Activated CD4-positive, alpha-beta T cell treated with anti-CD3 and anti-CD28 coated beads for 24 hours (primary cell): ENCODE measurements around the gene QARS1.

Experiments
- DNase-seq, 2 donors: peaks; one replicate each; pipeline ENCODE4 v3.0.0-alpha.2; 2020; ENCODE audit warnings: low read depth in 2 of 2

Gene QARS1

DNA sequence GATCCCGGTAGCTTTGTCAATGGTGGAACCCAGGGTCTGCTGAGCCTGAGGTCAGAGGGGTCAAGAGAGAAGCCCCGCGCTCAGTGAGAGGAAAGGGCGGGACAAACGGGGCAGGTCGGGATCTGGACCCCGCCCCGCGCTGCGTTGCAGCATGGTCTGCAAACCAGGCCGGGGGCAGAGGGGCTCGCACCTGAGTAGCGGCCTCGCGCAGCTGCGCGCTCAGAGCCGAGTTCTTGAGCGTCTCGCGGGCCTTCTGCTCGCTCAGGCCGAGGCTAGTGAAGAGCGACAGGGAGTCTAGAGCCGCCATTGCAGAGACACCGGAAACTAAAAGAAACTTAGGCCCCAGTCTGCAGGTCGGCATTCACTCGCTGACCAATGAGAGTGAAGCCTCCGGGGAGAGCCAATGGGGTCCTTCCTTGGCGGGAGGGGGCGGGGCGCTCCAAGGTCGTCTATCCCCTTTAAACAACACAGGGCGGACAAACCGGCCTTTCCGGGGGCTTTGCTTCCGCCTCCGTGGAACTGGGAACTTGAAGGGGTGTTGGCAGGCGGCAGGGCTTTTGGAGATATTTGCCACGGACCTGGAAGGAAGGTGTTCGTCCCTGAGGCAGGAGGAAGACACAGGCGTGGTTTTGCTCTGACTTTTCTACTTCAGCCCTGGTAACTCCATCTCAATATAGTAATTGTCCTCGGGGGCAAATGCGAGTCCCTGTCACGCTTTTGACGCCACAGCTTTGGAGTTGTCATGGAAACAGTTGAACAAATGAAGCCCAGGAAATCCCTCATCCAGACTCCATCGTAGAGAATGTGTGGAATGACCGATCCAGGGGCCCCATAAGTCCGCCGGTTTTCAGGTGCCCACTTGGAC, at the start of gene QARS1:
Gene QARS1 (minus strand): TSS at position 331 of the 865 bp plus-strand sequence. CDS start 24 bp downstream, at position 307.
- DNase-seq, result peak; percentile 81

DNA sequence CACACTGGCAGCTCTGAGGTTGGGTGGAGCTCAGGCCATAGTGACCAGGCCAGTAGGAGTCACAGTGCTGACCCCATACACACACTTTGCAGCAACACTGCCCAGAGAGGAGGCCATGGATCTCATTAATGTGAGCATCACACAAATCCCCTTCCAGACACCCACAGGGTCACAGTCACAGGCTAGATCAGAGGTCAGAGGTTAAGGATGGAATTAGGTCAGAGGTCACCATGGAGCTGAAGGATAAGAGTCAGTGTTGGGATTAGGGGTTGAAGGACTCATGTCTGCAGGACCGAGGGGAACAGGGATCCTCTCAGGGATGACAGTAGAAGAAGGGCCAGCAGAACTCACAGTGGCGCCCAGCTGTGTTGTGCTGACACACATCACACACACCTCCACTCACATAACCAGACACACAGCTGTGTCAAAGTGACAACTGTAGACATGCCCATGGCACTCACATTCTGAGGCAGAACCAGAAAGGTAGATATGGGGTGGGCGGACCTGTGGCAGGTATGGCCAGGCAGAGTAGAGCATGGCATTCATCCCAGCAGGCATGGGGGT, 48.9 kb upstream of the QARS1 start:
- DNase-seq, result no peak

DNA sequence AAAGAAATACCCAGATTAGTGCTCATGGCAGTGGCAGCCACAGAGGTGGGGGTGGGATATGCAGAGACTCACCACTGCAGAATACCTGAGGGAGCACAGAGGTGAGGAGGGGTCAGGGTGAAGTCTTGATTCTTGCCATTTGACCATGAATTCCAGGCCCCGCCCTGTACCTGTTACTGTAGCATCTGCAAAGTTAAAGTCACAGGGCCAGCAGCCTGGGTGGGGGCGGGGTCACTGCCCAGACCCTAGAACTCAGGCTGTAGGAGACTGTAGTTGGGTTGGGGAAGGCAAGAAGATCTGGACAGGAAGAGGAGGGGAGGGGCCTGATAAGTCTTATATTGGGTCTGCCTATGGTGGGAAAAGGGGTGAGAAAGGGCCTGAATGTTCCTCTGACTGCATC, 47.1 kb upstream of the QARS1 start:
- DNase-seq, result no peak

DNA sequence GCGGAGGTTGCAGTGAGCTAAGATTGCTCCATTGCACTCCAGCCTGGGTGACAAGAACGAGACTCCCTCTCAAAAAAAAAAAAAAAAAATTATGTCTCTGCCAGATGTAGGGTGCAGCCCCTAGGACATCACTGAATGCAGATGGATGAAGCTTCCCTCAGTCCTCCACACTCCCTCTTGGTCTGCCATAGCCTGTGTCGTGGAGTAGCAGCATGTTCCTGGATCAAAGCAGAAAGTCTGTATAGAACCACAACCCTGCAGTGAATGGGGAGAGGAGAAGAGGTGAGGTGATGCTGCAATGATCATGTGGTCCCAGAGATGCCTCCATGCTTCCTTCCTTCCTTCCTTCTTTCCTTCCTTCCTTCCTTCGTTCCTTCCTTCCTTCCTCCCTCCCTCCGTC, 43.6 kb upstream of the QARS1 start:
- no peak for DNase-seq

DNA sequence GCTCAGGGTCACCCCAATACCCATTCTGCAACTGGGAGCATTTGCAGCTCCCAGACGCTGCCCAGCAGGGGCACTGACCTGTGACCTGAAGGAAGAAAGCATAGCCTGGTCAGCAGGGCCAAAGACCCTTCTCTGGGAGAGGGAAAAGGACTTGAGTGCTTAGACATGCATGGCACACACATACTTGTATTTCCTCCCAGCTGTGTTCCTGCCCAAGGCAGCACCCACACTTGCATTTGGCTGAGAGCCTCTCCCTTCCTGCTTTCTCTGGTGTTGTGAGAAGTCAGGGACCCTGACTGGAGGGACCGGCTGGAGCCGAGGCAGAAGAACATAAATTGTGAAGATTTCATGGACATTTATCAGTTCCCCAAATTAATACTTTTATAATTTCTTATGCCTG, 35.5 kb upstream of the QARS1 start:
- no peak for DNase-seq

DNA sequence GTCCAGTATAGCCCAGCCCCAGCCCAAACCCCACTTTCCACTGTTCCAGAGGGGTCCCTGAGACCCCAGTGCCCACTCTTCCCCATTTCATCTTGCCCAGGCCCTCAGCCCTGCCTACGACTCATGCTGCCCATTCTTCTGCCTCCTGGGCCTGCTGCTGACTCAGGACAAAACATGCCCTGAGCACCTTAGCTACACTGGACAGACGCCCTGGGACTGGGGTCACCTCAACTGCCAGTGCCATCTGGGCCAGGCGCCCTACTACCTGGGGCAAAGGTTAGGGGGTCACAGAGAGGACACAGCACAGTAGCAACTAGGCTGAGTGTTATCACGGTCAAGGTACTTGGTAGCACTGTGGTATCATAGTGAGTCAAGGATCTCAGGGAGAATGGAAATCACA, 30.9 kb upstream of the QARS1 start:
- no peak for DNase-seq

DNA sequence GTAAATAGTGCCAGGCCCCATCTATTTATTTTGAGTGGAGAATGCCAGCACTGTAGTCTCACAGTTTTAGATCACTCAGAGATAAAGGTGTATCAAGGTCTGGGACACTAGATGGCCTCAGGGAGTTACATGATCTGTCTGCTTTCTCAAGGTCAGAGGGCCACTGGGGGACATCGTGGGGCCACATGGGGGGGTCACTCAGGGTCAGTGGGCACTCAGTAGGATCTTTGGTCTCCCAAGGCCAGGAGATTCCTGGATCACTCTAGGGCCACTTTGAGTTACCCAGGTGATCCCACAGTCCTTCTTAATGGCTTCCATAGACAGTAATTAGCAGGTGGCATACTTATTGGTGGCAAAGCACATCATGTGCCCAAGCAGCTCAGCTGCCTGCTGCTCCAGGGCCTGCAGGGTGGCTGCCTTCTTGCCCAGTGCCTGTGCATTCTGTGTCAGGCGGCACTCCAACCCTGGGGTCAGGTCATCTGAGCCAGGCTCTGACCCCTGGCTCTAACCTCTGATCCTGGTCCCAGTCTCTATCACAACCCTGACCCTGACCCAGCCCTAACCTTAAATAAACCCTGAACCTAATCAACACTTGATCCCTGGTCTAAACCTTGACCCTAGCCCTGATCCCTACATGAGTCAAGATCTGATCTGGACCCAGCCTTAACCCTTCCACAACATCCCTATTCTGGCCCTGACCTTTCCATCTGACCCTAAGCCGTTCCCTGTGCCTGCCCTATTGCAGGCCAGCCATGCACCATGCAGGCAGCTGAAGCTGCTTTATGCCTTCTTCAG, 30.1 kb upstream of the QARS1 start:
- DNase-seq, result no peak

DNA sequence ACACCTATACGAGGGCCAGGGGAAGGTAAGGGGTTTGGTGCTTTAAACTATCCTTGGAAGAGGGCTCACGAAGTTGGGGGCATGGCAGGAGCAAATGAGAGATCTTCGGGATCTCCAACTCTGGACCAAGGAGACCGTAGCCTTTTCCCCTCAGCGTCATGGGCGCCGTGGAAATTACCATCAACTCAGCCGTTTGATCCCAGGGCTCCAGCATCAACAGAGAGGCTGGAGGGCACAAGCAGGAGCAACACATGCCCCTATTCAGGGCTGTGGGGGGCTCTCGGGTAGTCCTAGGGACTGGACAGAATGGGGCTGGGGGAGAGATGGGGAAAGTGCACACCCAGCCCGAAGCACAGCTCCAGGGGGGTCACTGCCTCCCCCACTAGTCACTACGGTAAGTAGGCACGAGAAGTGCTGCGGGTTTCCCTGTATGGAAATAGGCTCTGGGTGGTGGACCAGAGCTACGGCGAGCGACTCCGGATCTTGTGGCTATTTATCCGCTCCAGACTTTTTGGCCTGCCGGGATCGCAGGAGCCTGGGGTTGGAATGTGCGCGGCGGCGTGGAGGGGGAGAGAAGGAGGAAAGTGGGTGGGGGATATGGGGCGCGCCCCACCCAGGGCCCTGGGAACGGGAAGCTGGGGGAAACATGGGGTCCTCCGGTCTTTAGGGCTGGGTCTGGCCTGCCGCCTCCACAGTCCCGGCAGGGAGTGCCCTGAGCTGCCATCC, 28.8 kb upstream of the QARS1 start:
- no peak for DNase-seq

DNA sequence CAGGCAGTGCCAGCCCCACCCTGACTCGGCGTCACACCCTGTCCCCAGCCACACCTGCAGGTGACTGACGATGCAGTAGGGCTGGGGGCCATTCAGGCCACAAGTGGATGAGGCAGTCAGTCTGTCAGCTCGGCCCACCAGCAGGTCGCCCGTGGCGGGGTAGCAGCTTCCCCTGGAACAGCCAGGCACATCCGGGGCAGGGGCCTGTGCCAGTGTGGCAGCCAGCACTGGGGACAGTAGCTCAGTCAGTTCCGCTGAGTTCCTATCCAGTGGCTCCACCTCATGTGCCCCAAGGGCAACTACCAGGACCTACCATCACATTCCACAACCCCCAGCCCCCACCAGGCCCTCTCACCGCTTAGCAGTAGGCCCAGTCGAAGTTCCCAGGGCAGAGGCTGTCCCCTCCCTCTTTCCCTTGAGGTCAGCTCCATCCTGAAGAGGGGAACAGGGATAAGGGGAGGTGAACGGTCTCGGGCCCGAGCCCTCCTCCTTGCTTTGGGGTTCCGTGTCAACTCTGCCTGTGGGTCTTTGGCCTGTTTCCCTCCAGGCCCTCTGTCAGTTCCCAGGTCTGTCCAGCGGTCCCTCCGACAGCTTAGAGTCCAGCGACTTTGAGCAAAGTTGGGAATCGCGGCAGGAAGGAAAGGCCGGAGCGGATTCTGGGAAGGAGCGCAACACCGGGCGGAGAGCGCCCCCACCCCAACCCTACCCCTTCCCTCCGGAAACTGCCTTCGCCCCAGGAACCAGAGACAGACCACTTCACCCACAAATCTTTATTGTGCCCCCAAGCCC, 28.1 kb upstream of the QARS1 start, which contains the start of gene LAMB2:
Gene LAMB2 (minus strand): TSS at position 614 of the 789 bp plus-strand sequence. CDS start 183 bp downstream, at position 431.
- no peak for DNase-seq

DNA sequence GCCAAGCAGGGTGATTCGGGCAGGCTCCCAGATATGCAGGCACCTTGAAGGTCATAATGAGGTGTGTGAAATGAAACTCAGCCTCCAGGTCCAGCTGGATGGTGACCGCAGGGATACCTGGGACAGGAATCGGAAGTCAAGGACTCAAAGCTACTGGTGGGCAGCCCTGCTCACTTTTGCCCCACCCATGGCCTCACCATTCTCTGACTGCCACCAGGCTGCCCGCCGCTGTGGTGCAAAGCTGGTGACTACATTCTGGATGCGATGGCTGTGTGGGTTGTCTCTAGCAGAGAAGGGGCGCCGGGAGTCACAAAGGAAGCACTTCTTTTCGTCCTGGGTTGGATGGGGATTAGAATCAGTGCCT, 27.5 kb upstream of the QARS1 start:
- DNase-seq, result no peak

DNA sequence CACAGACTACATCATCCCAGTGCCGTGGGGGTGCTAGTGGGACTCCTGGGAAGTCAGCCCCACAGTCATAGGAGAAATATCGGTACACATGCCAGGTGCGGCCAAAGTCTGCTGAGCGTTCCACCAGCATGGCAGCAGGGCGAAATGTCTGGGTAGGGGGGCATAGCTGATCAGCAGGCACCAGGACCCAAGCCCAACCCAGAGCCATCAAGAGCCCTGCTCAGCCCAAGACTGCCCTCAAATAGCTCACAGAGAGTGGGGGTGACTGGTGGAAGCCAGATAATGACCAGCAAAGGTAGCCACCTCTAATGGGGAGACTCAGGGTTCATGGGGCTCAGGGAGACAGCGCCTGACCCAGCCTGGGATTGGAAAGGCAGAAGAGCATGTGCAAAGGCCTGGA, 27.0 kb upstream of the QARS1 start:
- DNase-seq, result no peak

DNA sequence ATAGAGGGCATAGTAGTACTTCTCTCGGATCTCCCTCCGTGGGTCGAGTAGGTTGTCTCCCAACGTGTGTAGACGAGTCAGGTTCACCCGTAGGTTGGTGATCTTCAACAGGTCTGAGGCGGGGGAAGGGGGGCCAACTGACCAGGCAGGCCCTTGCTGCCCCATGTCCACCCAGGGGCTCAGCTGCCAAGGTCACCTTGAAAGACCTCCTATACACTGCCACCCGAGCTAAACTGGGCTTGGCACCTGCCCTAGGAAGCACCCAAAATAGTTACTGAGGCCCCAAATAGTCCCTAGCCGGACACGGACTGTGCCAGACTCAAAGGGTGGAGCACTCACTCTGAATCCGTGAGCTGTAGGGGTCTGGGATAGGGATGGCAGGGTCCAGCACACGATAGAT, 26.5 kb upstream of the QARS1 start:
- no peak for DNase-seq

DNA sequence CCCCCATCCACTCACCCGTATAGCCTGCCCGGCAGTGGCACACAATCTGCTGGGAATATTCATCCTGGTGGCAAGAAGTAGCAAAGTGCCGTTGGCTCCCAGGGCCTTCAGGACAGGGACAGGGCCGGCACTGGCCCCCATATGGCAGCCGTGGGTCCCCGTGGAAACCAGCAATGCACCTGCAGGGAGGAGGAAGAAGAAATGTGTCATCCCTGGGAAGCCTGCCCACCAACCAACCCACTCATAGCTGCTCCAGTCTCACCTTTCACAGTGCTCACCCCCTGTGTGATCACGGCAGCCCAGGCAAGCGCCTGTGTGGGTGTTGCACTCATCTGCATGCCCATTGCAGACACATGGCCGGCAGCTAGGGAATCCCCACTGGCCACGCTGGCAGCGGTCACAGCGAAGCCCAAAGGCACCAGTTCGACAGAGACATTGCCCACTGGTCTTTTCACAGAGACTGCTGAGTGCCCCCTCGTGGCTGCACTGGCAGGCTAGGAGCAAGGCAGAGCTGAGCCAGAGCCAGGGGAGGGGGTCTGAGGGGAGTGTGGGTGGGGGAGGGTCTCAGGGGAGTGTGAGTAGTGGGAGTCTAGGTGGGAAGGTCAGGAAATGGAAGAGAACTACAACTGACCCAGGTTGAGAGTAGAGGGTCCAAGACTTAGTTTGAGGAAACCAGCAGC, 20.6 kb upstream of the QARS1 start:
- no peak for DNase-seq

DNA sequence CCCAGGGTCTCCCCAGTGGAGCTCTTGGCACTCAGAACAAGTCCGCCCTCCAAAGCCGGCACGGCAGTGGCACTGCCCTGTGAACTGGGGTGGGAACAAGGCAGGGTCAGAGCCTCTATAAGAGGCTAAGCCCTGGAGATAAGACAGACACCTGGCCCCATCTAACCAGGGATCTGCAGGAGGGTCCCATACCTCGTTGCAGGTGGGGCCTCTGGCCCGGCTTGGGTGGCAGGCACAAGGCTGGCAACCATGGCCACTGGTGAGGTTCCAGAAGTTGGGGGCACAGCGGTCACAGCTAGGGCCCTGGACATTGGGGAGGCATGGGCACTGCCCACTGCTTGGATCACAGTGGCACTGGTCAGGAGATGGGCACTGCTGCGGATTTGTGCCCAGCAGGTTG, 19.6 kb upstream of the QARS1 start:
- DNase-seq, result no peak

DNA sequence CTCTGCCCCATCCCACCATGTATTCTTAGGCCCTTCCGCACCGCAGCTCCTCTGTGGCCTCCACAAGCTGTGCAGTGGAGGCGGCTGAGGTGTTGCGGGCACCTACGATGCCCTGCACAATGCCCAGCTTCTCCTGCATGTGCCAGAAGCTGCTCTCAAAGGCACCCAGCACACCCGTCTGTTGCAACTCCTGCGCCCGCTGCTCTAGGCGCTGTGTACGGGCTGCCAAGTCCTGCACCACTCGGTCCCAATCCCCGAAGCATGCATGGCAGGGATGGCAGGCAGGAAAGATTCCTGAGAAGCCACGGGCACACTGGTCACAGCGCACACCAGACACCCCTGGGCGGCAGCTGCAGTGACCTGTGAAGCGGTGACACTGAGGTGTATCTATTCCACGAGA, 19.1 kb upstream of the QARS1 start:
- DNase-seq, result no peak

DNA sequence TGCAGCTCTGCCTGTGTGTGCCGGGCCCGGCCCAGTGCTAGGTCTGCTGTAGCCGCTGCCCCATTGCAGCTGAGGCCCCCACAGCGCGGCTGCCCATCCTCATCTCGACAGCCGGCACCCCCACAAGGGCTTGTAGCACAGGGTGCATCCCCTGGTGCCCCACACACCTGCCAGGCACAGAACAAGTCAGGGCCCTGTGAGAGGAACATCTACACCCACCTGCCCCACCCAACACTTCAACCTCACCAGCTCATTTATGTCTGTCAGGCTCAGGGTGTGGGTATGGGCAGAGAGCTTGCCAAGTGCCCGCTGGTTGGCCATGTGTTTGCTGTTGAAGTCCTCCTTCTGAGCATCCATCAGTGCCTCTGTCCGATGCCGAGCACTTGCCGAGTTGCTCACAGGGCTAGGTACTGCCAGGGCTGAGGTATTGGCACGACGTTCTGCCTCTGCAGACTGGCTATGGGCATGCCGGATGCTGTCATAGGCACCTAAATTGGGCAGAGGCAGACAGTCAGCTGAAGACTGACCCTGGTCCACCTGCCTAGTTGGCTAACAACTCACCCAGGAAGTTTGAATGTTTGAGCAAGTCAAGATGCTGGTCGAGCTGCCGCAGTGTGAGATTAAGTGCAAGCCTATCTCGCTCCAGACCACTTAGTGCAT, 18.5 kb upstream of the QARS1 start:
- no peak for DNase-seq

DNA sequence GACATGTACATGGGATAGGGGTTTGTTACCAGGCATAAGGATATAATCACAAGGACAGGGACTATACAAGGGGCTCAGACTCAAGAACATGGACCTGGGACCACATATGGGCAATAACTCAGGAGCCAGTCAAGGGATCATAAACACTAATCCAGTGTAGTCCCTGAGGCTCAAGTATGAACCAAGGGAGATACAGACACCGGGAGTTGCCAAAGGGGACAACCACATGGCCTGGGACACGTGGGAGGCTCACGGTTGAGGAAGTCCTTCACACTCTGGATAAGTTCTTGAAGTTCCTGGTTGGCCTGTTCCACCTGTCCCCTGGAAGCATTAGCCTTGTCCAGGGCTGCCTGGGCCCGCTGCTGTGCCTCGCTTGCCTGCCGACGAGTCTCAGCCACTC, 17.9 kb upstream of the QARS1 start:
- DNase-seq, result no peak

DNA sequence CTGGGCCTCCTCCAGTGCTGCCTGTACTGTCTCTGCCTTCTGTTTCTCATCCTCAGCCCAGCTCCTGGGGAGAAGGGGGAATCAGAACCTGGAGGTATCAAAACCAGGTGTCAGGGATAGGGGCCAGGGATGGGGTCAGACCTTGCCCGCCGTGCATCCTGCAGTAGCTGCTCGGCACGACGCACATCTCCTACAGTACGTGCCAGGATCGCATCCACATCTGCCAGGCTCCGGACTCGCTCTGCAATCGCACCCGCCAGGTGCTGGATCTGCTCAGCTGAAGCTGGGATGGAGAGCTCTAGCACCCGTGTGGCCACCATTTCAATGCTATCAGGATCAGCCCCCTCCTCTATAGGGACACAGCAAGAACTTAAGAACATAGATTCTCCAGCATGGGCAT, 17.5 kb upstream of the QARS1 start:
- DNase-seq, result no peak

DNA sequence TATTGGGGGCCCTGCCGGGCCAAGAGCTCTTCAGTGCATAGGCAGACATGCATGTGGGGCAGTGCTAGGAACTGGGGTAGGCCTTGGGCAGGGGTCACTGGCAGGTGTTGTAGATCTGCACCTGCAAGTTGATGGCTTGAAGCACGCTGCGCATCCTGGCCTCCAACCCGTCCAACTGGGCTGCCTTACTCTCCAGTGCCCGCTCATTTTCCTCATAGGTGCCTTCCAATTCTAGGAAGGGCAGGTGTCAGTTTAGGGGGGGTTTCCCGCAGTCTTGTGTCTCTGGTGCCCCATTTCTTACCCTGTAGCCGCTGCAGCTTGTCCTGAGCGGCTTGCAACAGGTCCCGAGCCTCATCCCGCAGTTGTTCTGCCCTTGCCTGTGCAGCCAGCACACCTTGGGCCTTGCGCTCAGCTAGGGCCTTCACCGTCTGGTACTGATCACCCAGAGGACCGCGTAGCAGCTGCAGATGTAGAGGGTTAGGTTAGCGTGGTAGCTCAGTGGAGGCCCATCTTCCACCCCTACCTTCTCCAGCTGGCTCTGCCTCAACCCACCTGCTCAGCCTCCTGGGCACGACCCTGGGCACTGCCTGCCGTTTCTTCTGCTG, 16.7 kb upstream of the QARS1 start:
- no peak for DNase-seq
